NCI-H1092 treated with DMSO at 0.1 percent for 48 hours (cell line): ENCODE data around the gene IFT20.
A peak's percentile ranks its signal among the peaks of the same experiment; 100 is the strongest.
"Not testable (repeated sequence)": the region's sequence is repeated elsewhere in the genome, so short reads cannot be mapped to it uniquely, and the experiment has no call there.

Experiments used
- DNase-seq: peaks from one replicate; lab custom pipeline; 2025; lab: John Stamatoyannopoulos, UW

Gene IFT20

DNA sequence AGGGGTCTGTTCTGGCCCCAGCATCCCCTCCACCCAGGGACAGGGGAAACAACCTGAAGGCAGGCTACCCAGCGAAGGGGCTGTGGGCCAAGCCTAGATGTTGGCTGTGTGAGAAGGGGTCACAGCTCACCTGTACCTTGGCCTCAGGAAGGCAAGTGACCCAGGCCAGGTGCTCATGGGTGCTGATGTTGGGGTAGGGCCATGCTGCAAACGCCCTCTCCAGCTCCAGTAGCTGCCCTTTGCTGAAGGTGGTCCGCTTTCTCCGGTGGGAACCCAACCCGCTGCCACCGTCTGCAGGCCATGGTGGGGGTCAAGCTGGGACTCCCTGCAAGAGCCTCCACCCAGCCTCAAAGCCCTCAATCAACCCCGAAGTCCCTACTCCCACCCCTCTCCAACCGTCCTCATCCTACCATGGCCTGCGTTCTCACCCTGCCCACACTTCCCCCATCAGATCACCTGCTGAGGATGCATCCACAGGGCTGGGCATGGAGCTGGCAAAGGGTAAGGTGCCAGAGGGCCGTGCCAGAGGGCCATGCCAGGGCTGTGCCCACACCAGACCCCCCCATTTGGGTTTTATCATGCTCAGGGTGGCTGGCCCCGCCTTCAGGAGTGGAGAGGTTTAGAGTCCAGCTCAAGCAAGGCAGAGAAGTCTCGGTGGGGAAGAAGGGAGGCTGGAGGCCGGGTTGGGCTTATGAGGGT, 29.5 kb upstream of the IFT20 start, which contains the start of gene SEBOX:
Gene SEBOX (minus strand): TSS at position 535 of the 699 bp plus-strand sequence. CDS start 48 bp downstream, at position 487.
- DNase-seq, result no peak

DNA sequence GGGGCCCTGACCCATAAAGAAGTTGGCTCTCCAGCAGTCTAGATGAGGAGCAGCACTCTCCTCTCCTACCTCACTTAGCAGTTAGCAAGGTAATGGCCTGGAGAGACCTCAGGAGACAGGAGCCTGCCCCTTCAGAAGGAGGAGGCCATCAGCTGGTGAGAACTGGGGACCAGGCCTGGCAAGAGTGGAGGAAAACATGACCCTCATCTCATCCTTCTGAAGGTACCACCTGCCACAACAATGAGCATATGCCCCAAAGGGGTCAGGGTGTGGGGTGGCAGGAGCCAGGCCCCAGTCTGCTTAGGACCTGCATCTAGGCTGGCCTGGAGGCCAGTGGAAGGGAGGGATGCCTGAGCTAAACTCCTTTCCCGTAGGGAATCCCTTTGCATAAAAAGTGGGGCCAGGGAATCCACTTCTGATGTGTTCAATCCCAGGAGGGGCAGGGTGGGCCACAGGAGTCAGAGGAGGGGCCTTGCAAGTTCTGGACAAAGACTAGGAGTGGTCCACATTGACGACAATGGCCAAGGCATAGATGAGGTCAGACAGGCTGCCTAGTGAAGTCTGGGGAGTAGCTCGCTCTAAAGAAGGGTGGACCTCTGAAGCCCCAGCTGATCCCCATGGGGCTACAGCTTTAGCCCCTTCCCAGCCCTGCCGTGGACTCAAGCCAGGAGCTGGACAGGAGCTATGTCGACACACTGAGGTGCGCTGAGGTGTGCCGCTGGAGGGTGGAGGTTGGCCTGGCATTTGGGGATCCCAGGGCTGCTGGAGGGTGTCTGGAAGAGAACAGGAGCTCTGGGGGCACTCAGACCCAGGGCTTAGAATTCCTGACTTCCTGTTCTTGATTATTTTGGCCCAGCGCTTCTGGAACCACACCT, 28.7 kb upstream of the IFT20 start:
- DNase-seq, result no peak

DNA sequence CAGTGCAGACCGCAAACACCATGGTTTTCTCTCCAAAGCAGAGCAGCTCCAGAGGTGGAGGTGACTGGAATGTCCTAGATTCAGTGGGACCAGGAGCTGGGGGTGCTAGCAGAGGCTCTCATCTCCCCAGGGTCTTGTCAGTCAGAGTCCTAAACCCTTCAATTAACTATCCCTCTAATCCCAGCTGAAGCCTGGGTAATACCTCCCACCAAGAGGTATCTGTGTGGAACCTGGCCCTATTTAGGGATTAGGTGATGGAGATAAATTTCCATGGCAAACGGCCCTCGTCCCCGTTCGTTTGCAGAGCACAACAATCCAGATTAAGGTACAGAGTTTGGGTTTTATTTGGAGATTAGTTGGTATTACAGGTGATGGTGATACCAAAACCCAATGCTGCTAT, 27.9 kb upstream of the IFT20 start:
- no peak for DNase-seq

DNA sequence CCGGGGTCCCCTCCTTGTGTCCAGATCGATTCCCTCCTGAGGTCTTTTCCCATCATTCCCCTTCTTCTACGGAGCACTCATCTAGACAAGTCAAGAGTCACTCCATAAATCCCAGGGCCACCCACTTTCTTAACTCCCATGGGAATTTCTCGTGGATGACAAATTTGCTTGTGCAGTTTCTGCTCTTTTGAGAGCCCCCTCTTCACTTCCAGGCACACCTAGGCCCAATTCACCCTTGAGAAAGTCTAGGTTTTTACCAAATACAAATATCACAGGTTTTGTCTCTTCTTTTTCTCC, 22.6 kb upstream of the IFT20 start:
- DNase-seq, result no peak

DNA sequence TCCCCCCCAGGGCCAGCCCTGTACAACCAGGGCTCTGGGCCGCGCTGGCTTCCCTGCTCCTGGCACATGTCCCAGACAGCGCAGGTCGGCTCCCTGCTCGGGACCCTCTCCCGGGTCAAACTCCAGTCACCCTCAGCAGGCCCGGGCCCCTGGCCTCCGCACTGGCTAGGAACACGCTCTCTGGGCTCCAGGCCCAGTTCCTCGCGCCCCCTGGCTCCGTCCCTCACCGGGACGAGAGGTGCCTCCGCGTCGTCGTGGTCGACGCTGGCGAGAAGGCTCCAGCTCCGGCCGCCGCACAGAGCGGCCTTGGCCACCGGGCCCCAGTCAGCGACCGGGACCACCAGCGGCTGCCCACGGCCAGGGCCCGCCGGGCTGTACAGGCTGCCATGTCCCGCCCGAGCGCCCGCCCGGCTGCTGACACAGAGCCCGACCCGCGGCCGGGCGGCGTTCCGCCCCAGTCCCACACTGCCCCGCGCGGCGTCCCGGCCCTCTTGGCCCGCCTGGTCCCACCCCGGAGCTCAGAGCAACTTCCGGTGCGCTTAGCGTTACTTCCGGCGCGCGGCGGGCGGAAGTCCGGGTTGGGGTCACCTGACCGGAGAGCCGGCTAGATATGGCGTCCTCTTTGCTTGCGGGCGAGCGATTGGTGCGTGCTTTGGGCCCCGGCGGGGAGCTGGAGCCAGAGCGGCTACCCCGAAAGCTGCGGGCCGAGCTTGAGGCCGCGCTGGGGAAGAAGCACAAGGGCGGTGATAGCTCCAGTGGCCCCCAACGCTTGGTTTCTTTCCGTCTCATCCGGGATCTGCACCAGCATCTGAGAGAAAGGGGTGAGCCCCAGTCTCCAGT, 22.0 kb upstream of the IFT20 start, which contains the start of gene POLDIP2:
Gene POLDIP2 (minus strand): TSS at position 467 of the 840 bp plus-strand sequence. CDS start 79 bp downstream, at position 388.
- peak; percentile 90 for DNase-seq

DNA sequence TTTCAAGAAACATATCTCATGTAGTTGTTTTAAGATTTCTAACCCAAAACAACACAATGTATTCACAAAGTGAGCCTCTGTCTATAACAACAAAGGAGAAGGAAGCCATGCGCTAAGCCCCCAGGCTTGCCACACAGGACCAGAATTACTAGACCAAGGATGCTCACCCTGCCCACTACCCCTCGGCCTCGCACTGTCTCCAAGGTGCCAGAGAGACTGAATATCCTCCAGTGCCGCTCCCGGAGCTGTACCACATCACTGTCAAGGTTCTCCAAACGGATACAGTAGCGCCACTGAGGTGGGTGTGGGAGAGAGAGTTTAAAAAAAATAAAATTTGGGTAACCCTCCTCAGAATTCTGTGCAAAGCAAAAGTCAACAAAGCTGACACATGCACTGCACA, 15.0 kb upstream of the IFT20 start:
- DNase-seq, result no peak

DNA sequence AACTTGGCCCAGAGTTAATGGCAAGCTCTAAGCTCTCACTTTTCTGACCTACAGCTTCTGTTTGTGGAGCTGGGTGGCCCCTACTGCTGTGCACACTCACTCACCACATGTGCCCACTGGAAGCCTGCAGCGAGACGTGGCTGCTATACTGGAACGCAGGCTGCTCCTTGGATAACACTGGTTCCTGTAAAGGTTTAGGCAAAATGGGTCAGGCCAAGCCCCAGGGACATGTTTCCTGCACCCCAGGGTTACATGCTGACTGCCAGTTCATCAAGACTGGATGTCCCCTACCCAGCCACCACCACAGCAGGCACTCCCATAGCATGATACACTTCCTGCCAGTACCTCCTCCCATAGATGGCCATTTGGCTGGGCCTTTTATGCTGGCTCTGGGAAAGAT, 13.7 kb upstream of the IFT20 start:
- DNase-seq, result no peak

DNA sequence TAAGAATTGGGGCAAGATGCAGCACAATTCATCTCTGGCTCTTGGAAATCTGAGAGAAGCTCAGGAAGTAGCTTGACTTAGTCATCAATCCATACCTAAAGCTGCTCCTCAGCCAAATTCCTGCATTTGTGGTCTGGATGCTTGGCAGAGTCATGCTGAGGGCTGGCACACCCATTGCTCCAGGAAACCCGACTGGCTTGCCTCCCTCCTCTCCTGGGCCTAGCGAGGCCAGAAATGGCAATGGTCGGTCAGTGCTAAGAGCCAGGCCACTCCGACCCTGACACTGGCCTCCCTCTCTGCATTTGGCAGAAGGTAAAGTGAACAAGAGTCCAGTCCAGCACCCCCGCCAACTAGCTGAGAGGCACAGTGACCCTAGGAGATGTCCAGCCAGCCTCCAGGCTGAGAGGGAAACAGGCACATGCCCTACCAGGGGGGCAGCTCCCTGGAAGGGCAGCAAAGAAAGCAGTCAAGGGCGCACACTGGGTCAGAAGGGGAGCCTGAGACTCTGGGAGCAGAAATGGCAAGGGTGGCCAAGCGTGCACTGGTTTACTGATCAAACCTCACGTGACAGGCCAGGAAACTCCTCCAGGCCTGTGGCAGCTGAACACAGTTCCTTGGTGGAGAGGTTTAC, 12.1 kb upstream of the IFT20 start:
- no peak for DNase-seq

DNA sequence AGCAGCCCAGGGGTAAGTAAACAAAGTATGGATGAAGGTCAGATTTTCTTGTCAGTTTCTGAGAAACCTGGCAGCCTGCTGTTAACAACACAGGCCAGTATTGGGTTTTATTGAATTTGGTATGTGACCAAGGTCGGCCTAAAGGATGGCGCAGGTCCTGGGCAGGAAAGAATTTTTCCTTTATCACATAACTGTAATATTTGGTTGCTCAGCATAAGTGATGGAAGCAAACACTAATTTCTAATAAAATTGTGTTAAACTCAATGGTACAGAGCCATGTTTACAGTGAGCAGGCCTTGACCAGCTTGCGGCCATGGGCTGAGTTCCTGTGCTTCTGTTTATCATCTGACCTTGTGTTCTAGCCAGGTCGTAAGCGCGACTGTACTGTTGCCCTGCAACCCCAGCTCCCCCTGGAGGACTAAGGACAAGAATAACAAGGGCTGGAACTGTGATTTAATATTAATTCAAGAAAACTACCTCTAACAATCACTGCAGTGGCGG, 11.5 kb upstream of the IFT20 start:
- DNase-seq, result no peak

DNA sequence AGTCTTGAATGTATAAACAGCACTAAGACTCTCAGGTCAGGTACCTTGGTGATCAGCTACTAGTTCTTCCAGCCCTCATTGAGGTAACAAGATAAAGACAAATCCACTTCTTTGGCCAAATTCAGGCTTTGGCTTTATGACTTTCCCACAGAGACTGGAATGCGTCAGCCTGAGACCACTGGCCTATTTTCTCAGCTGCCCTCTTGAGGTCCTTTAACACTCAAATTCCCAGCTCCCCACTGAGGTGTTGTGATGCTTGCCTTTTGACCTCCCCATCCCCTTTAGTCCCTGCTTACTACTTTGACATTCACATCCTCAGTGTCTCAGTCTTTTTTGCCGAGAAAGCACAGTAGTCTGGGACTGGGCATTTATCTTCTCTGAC, 10.9 kb upstream of the IFT20 start:
- DNase-seq, result no peak

DNA sequence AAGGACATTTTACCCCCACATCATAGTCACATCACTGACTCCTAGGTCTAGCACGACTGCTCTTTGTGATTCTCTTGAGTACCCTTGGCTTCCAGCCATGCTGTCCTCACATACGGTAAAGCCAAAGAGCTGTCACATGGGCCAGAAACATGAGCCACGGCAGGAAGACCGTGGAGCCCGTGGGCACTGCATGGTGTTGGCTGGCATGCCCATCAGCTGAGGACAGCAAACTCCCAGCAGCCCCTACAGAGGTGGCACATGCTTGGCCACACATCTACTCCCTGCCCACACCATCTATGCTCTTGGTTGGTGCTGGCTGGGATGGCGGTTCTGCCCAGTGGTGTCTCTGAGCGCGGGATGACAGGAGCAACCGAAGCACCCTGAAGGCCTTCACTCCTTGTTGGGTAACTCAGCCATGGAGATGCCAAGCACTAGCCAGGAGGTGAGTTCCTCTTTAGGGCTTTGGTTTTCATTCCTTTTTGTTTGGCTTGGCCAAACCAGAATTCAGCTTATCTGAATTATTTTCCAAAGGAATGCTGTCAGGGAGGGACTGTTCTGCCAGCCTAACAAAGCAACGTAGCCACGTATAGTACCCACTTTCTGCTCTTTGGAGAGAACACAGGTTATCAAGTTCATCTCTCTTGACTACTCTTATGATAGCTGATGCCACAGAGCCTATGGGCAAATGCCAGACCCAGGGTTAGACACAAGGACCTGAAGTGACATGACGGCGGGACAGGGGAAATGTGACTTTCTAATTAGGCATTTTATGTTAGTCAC, 10.3 kb upstream of the IFT20 start:
- DNase-seq, result no peak

DNA sequence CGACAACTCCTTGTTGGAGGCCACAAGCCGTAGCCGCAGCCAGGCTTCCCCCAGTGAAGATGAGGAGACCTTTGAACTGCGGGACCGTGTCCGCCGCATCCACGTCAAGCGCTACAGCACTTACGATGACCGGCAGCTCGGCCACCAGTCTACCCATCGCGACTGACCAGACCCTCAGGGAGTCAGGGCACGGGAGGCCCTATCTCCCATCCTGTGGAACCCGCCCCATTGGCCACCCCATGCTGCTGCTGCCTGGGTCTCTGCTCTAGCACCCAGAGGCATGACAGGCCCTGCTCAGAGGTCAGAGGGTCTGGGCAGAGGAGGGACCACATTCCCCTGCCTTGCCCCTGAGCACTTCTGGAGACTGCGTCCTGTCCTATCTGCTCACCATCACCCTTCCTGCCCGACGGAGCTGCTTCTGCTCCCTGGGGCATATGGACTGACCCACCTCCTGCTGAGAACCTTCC, 9.2 kb upstream of the IFT20 start:
- no peak for DNase-seq

DNA sequence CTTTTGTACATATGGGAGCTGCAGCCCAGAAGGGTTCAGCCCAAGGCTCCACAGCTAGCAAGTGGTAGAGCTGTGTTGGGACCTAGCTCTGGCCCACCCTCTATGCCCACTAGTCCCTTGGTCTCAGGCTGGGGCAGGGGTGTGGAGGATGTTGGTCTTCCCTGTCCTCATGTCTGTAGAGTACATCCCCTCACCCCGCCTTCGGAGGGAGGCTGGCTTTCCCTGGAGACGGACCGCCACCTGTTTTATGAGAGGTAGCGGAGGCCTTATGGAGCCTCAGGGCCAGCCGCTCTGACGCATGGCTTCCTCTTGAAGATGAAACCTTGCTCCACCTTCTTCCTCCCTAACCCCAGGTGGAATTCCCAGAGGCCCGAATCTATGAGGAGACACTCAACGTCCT, 8.7 kb upstream of the IFT20 start:
- no peak for DNase-seq

DNA sequence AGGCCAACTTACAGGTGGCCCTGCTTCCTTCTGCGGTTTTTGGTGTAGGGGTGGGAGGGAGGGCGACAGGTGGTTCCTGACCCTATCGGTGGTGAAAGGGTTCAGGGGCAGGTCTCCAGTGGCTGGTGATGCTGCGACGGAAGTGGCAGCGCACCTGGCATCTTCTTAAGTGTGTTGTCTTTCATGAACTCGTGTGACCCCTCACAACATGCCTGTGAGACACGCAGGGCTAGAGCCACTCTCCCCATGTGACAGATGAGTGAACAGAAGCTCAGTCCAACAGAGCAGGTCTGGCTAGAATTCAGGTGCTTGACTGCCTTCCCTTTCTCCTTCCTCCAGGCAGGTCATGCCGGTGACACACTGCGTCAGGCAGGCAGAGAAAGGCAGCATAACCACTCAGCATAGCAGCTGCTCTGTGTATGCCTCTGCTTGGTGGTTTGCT, 8.2 kb upstream of the IFT20 start:
- DNase-seq, result no peak

DNA sequence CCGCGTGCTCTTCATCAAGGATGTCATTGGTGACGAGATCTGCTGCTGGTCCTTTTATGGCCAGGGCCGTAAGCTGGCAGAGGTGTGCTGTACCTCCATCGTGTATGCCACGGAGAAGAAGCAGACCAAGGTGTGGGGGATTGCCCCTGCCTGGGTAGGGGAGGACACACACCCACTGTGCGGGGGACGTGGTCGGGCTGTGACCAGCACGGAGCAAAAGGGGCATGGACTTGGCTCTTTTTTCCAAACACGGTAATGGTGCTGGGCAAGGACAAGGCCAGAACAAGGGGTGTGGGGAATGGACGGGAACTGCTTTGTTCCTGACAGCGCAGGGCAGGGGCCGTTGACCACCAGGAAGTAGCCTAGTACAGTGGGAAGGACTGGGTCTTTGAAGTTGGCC, 7.0 kb upstream of the IFT20 start:
- DNase-seq, result no peak

DNA sequence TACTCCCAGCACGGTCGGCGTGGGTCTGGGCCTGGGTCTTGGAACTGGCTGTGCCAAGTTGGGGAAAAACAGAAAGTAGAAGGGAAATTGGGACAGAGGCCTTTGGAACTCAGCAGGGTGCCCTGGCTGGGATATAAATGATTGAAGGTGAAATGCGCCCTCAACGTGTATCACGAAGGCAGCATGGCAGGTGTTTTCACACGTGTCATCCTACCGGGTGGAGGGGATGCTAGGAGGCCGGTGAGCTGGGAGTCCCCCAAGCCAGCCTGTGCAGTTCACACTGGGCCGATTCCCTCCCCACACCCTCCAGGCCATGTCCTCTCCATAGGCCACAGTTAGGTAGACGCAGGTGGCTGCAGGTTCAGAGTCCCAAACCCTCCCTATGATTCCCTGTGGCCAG, 6.2 kb upstream of the IFT20 start:
- no peak for DNase-seq

DNA sequence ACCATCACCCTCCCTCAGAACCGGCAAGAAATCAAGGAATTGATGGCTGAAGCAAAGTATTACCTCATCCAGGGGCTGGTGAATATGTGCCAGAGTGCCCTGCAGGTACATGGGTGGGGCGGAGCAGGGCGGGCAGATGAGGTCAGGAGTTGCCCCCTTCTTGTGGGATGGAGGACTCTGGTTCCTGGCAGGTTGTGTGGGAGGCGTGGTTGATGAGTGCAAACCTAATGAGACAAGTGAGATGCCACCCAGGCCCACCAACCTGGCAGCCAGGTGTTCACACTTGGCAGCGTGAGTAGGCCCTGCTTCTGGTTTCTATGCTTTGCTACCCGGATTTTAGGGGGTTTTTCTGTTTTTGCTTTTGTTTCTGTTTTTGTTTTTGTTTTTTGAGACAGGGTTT, 5.1 kb upstream of the IFT20 start:
- DNase-seq, result no peak

DNA sequence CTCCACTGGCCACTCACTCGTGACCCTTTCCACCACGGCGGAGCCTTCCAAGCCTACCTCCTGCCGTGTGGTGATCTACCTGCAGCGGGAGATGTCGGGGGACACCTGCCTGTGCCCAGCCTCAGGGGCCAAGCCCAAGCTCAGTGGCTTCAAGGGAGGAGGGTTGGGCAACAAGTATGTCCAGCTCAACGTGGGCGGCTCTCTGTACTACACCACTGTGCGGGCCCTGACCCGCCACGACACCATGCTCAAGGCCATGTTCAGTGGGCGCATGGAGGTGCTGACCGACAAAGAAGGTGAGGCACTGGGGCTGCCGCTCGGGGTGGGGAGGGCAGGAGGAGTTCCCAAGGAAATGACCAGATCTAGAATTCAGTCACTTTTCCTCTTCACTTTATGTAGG, 4.2 kb upstream of the IFT20 start:
- no peak for DNase-seq

DNA sequence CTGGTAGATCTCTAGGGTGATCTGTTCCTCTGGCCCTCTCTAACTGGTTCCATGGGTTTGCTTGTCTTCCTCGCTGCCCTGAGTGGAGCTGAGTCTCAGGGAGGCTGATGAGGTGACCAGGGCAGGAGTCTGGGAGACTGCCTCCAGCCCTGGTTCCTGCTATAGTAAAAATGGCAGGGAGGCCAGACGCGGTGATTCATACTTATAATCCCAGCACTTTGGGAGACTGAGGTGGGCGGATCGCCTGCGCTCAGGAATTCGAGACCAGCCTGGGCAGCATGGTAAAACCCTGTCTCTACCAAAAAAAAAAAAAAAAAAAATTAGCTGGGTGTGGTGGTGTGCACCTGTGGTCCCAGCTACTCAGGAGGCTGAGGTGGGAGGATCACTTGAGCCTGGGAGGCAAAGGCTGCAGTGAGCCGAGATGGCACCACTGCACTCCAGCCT, 3.5 kb upstream of the IFT20 start:
- not testable (repeated sequence) for DNase-seq

DNA sequence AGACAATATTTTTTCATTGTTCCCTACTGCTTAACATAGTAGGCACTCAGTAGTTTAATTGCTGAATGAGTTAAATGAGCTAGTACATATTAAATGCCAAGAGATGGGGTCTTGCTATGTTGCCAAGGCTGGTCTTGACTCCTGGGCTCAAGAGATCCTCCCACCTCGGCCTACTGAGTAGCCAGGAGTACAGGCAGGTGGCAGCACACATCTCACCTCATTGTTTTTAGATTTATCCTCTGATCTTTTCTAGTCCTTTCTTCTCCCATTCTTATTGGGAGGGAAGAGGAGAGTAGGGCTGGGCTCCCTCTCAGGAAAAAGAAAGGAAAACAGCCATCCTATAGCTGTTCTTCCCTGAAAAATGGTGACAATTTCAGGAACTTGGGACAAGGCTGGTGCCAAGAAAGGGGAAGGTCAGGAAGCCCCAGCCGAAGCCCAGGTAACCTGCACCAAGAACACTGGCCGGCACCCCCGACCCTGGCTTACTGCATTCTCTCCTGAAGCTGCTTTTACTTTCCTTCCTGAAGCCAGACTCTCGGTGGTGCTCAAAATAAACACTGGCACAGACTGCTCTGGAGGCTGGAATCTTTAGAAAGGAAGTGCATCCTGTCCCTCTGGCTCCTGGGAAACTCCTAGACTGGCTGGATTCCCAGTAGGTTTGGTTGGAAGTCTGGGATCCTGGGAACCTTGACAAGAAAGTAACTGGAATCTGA, 2.9 kb upstream of the IFT20 start:
- no peak for DNase-seq
